ENCODE results near the gene EXD1. TPM values are rescaled to one million over a fixed set of nuclear protein-coding genes. Genes with fewer than 3 reads are reported as not detected.

Gene EXD1
- total RNA-seq, 1 experiment from 2014 or later = not detected

- H3K4me2 ChIP-seq (ENCODE audit: low read depth, low read length, poor library complexity, severe bottlenecking) = no peak overlapping the region
- H3K9ac ChIP-seq (ENCODE audit: low read length) = no peak overlapping the region
- H3K9me2 ChIP-seq (replicated peaks; ENCODE audit: insufficient read depth, low read length) = no peaks in the 10 kb centered on the region
- no peaks in the 10 kb centered on the region for H4K20me1 ChIP-seq (ENCODE audit: insufficient read depth, low read depth, low read length)
- no peak overlapping the region for H3K27ac ChIP-seq (ENCODE audit: low read length)
- no peak overlapping the region for H3K4me3 ChIP-seq (ENCODE audit: low read length)
- no peaks in the 10 kb centered on the region for H3K9me3 ChIP-seq (ENCODE audit: low read length)
- no peaks in the 10 kb centered on the region for H3K4me1 ChIP-seq (ENCODE audit: low read length)
- H3K27me3 ChIP-seq (ENCODE audit: low read length) = no peaks in the 10 kb centered on the region
- no peaks in the 10 kb centered on the region for H3K79me2 ChIP-seq (ENCODE audit: low read length)
- H3K36me3 ChIP-seq (ENCODE audit: insufficient read depth, low read length) = no peaks in the 10 kb centered on the region
- DNase-seq = no peak
- no peak overlapping the region for H2AFZ ChIP-seq (ENCODE audit: low read length)
Observed at GRCh38 chr15:41182266-41182665, 48.3 kb downstream of the EXD1 start.

GRCh38 chr15:41180206-41180789, 50.3 kb downstream of the EXD1 start:
- Histone ChIP-seq H3K27ac (ENCODE audit: low read length) (no peak overlapping the region), H3K4me2 (ENCODE audit: low read depth, low read length, poor library complexity, severe bottlenecking) (no peak overlapping the region), H4K20me1 (ENCODE audit: insufficient read depth, low read depth, low read length) (no peaks in the 10 kb centered on the region), H3K27me3 (ENCODE audit: low read length) (no peaks in the 10 kb centered on the region), H3K9me3 (ENCODE audit: low read length) (no peaks in the 10 kb centered on the region), H2AFZ (ENCODE audit: low read length) (no peak overlapping the region), H3K9ac (ENCODE audit: low read length) (no peak overlapping the region), H3K9me2 (replicated peaks; ENCODE audit: insufficient read depth, low read length) (no peaks in the 10 kb centered on the region), H3K4me3 (ENCODE audit: low read length) (no peak overlapping the region), H3K79me2 (ENCODE audit: low read length) (no peaks in the 10 kb centered on the region), H3K4me1 (ENCODE audit: low read length) (no peaks in the 10 kb centered on the region), H3K36me3 (ENCODE audit: insufficient read depth, low read length) (no peaks in the 10 kb centered on the region)
- DNase-seq = no peak

GRCh38 chr15:41169781-41170180, 60.8 kb downstream of the EXD1 start:
- no peak overlapping the region for H3K27ac ChIP-seq (ENCODE audit: low read length)
- no peaks in the 10 kb centered on the region for H3K27me3 ChIP-seq (ENCODE audit: low read length)
- no peak overlapping the region for H3K9ac ChIP-seq (ENCODE audit: low read length)
- no peaks in the 10 kb centered on the region for H3K9me3 ChIP-seq (ENCODE audit: low read length)
- DNase-seq = no peak
- H4K20me1 ChIP-seq (ENCODE audit: insufficient read depth, low read depth, low read length) = no peaks in the 10 kb centered on the region
- H3K4me2 ChIP-seq (ENCODE audit: low read depth, low read length, poor library complexity, severe bottlenecking) = no peak overlapping the region
- H3K4me3 ChIP-seq (ENCODE audit: low read length) = no peak overlapping the region
- peak overlapping the region; percentile 87; the same call in 1 of the 2 replicates for H2AFZ ChIP-seq (ENCODE audit: low read length)
- no peaks in the 10 kb centered on the region for H3K4me1 ChIP-seq (ENCODE audit: low read length)
- H3K9me2 ChIP-seq (replicated peaks; ENCODE audit: insufficient read depth, low read length) = no peaks in the 10 kb centered on the region
- no peaks in the 10 kb centered on the region for H3K36me3 ChIP-seq (ENCODE audit: insufficient read depth, low read length)
- no peaks in the 10 kb centered on the region for H3K79me2 ChIP-seq (ENCODE audit: low read length)

- no peak overlapping the region for H3K4me2 ChIP-seq (ENCODE audit: low read depth, low read length, poor library complexity, severe bottlenecking)
Observed at GRCh38 chr15:41169086-41169485, 61.5 kb downstream of the EXD1 start.

GRCh38 chr15:41161736-41162135, 68.8 kb downstream of the EXD1 start:
- Histone ChIP-seq H3K9me2 (replicated peaks; ENCODE audit: insufficient read depth, low read length) (no peaks in the 10 kb centered on the region), H3K4me3 (ENCODE audit: low read length) (no peak overlapping the region), H2AFZ (ENCODE audit: low read length) (no peak overlapping the region), H3K4me2 (ENCODE audit: low read depth, low read length, poor library complexity, severe bottlenecking) (no peak overlapping the region), H3K36me3 (ENCODE audit: insufficient read depth, low read length) (no peaks in the 10 kb centered on the region), H4K20me1 (ENCODE audit: insufficient read depth, low read depth, low read length) (no peaks in the 10 kb centered on the region), H3K4me1 (ENCODE audit: low read length) (no peaks in the 10 kb centered on the region), H3K27me3 (ENCODE audit: low read length) (no peaks in the 10 kb centered on the region), H3K9ac (ENCODE audit: low read length) (no peak overlapping the region), H3K9me3 (ENCODE audit: low read length) (no peaks in the 10 kb centered on the region), H3K27ac (ENCODE audit: low read length) (no peak overlapping the region), H3K79me2 (ENCODE audit: low read length) (no peaks in the 10 kb centered on the region)
- no peak for DNase-seq

More at GRCh38 chr15:41169086-41169485, 61.5 kb downstream of the EXD1 start:
- Histone ChIP-seq H3K4me1 (ENCODE audit: low read length) (no peaks in the 10 kb centered on the region), H3K9me2 (replicated peaks; ENCODE audit: insufficient read depth, low read length) (no peaks in the 10 kb centered on the region), H3K4me3 (ENCODE audit: low read length) (no peak overlapping the region), H3K36me3 (ENCODE audit: insufficient read depth, low read length) (no peaks in the 10 kb centered on the region), H4K20me1 (ENCODE audit: insufficient read depth, low read depth, low read length) (no peaks in the 10 kb centered on the region), H2AFZ (ENCODE audit: low read length) (no peak overlapping the region), H3K9me3 (ENCODE audit: low read length) (no peaks in the 10 kb centered on the region), H3K79me2 (ENCODE audit: low read length) (no peaks in the 10 kb centered on the region), H3K27me3 (ENCODE audit: low read length) (no peaks in the 10 kb centered on the region), H3K9ac (ENCODE audit: low read length) (no peak overlapping the region), H3K27ac (ENCODE audit: low read length) (no peak overlapping the region)
- no peak for DNase-seq

- H3K4me2 ChIP-seq (ENCODE audit: low read depth, low read length, poor library complexity, severe bottlenecking) = no peak overlapping the region
- no peak overlapping the region for H3K4me3 ChIP-seq (ENCODE audit: low read length)
- no peaks in the 10 kb centered on the region for H3K4me1 ChIP-seq (ENCODE audit: low read length)
- no peak overlapping the region for H3K9ac ChIP-seq (ENCODE audit: low read length)
- H4K20me1 ChIP-seq (ENCODE audit: insufficient read depth, low read depth, low read length) = no peaks in the 10 kb centered on the region
- H3K27me3 ChIP-seq (ENCODE audit: low read length) = no peaks in the 10 kb centered on the region
- no peak overlapping the region for H2AFZ ChIP-seq (ENCODE audit: low read length)
- DNase-seq = no peak
- no peaks in the 10 kb centered on the region for H3K9me3 ChIP-seq (ENCODE audit: low read length)
- H3K9me2 ChIP-seq (replicated peaks; ENCODE audit: insufficient read depth, low read length) = no peaks in the 10 kb centered on the region
- no peaks in the 10 kb centered on the region for H3K36me3 ChIP-seq (ENCODE audit: insufficient read depth, low read length)
- H3K79me2 ChIP-seq (ENCODE audit: low read length) = no peaks in the 10 kb centered on the region
- no peak overlapping the region for H3K27ac ChIP-seq (ENCODE audit: low read length)
Observed at GRCh38 chr15:41161336-41161735, 69.2 kb downstream of the EXD1 start.

GRCh38 chr15:41160639-41161315, 69.8 kb downstream of the EXD1 start:
- Histone ChIP-seq H3K4me2 (ENCODE audit: low read depth, low read length, poor library complexity, severe bottlenecking) (no peak overlapping the region), H3K79me2 (ENCODE audit: low read length) (no peaks in the 10 kb centered on the region), H4K20me1 (ENCODE audit: insufficient read depth, low read depth, low read length) (no peaks in the 10 kb centered on the region), H3K27me3 (ENCODE audit: low read length) (no peaks in the 10 kb centered on the region), H3K9ac (ENCODE audit: low read length) (no peak overlapping the region), H3K4me1 (ENCODE audit: low read length) (no peaks in the 10 kb centered on the region), H3K4me3 (ENCODE audit: low read length) (no peak overlapping the region), H3K27ac (ENCODE audit: low read length) (no peak overlapping the region), H3K36me3 (ENCODE audit: insufficient read depth, low read length) (no peaks in the 10 kb centered on the region), H3K9me2 (replicated peaks; ENCODE audit: insufficient read depth, low read length) (no peaks in the 10 kb centered on the region), H2AFZ (ENCODE audit: low read length) (no peak overlapping the region), H3K9me3 (ENCODE audit: low read length) (no peaks in the 10 kb centered on the region)
- no peak for DNase-seq

GRCh38 chr15:41154412-41154811, 76.1 kb downstream of the EXD1 start:
- H3K9me2 ChIP-seq (replicated peaks; ENCODE audit: insufficient read depth, low read length) = no peaks in the 10 kb centered on the region
- H4K20me1 ChIP-seq (ENCODE audit: insufficient read depth, low read depth, low read length) = no peaks in the 10 kb centered on the region
- no peaks in the 10 kb centered on the region for H3K9me3 ChIP-seq (ENCODE audit: low read length)
- no peak overlapping the region for H3K4me2 ChIP-seq (ENCODE audit: low read depth, low read length, poor library complexity, severe bottlenecking)
- DNase-seq = no peak
- no peak overlapping the region for H2AFZ ChIP-seq (ENCODE audit: low read length)
- H3K4me3 ChIP-seq (ENCODE audit: low read length) = no peak overlapping the region
- no peaks in the 10 kb centered on the region for H3K36me3 ChIP-seq (ENCODE audit: insufficient read depth, low read length)
- H3K27ac ChIP-seq (ENCODE audit: low read length) = no peak overlapping the region
- no peak overlapping the region for H3K9ac ChIP-seq (ENCODE audit: low read length)
- H3K27me3 ChIP-seq (ENCODE audit: low read length) = no peaks in the 10 kb centered on the region
- no peaks in the 10 kb centered on the region for H3K79me2 ChIP-seq (ENCODE audit: low read length)
- H3K4me1 ChIP-seq (ENCODE audit: low read length) = no peaks in the 10 kb centered on the region

All from Karpas-422 (cell line).